GM12864 (cell line): ENCODE results near the gene HP1BP3.

ENCODE experiments used
- DNase-seq: peaks from one replicate; pipeline ENCODE4 v3.0.0-alpha.2; 2011; ENCODE audit warnings: low read depth
- H3K4me3 ChIP-seq: 2 replicates; pipeline ENCODE4 v1.5.1; 2011; ENCODE audit warnings: mild to moderate bottlenecking, low read depth, low read length, control low read depth
- CTCF ChIP-seq: IDR thresholded peaks from 2 replicates; pipeline ENCODE4 v1.5.1; 2011; ENCODE audit warnings: low read depth, mild to moderate bottlenecking, moderate library complexity, low read length, control low read depth, inconsistent platforms; ENCODE audit errors: missing control alignments

HP1BP3 gene

GRCh38 chr1:20770314-20771087 lies 16.6 kb downstream of the HP1BP3 start:
- no peak overlapping the region for H3K4me3 ChIP-seq
- no peak for TF ChIP-seq CTCF
- no peak for DNase-seq

- TF ChIP-seq CTCF, result no peak
- no peak overlapping the region for H3K4me3 ChIP-seq
- no peak for DNase-seq
Observed at GRCh38 chr1:20767271-20767670, 19.8 kb downstream of the HP1BP3 start.

GRCh38 chr1:20763417-20763816 lies 23.7 kb downstream of the HP1BP3 start:
- no peak overlapping the region for H3K4me3 ChIP-seq
- no peak for DNase-seq
- TF ChIP-seq CTCF, result no peak

GRCh38 chr1:20760322-20760721 lies 26.8 kb downstream of the HP1BP3 start:
- DNase-seq, result no peak
- H3K4me3 ChIP-seq, result no peak overlapping the region
- TF ChIP-seq CTCF, result no peak

- no peak for TF ChIP-seq CTCF
- no peak overlapping the region for H3K4me3 ChIP-seq
- DNase-seq, result no peak
Observed at GRCh38 chr1:20753589-20753988, 33.5 kb downstream of the HP1BP3 start.

GRCh38 chr1:20751462-20751990 lies 35.6 kb downstream of the HP1BP3 start:
- no peak overlapping the region for H3K4me3 ChIP-seq
- no peak for DNase-seq
- TF ChIP-seq CTCF, result no peak

GRCh38 chr1:20742671-20743070 lies 44.4 kb downstream of the HP1BP3 start:
- no peak for DNase-seq
- TF ChIP-seq CTCF, result no peak

More at GRCh38 chr1:20742671-20743070, 44.4 kb downstream of the HP1BP3 start:
- no peak overlapping the region for H3K4me3 ChIP-seq
